ENCODE results near the gene CARS1.

The CARS1 gene

GRCh38 chr11:3002351-3002861 lies 54.8 kb downstream of the CARS1 start:
- DNase-seq (ENCODE audit: low read depth in 1 of 2, low spot score in 1 of 2) = peak in 1 of 2 experiments; percentile 53
- H3K27me3 ChIP-seq (ENCODE audit: insufficient read depth, poor library complexity, severe bottlenecking) = no peaks in the 10 kb centered on the region

GRCh38 chr11:3001496-3001895 lies 55.7 kb downstream of the CARS1 start:
- DNase-seq (ENCODE audit: low read depth in 1 of 2, low spot score in 1 of 2) = no peak
- H3K27me3 ChIP-seq (ENCODE audit: insufficient read depth, poor library complexity, severe bottlenecking) = no peaks in the 10 kb centered on the region
- H3K27ac ChIP-seq (replicated peaks) = no peak overlapping the region
- H3K4me3 ChIP-seq (replicated peaks; ENCODE audit: insufficient read depth, low read length) = no peak overlapping the region
- TF ChIP-seq CTCF (IDR thresholded peaks at IDR 0.05; ENCODE audit: insufficient read depth, low read length) (no peak), GABPA (IDR thresholded peaks at IDR 0.05; ENCODE audit: low read depth) (no peak), POLR2AphosphoS5 (IDR thresholded peaks at IDR 0.05; ENCODE audit: low read depth) (no peak), SPI1 (IDR thresholded peaks at IDR 0.05; ENCODE audit: borderline replicate concordance, low read depth) (no peak), REST (IDR thresholded peaks at IDR 0.05; ENCODE audit: insufficient replicate concordance, low read depth) (no peak)

More at GRCh38 chr11:3002351-3002861, 54.8 kb downstream of the CARS1 start:
- TF ChIP-seq SPI1 (IDR thresholded peaks at IDR 0.05; ENCODE audit: borderline replicate concordance, low read depth) = peak; percentile 26; the same call in 1 of the 2 replicates
- TF ChIP-seq CTCF (IDR thresholded peaks at IDR 0.05; ENCODE audit: insufficient read depth, low read length) = no peak
- Histone ChIP-seq H3K27ac (replicated peaks) (peak overlapping the region; percentile 61), H3K4me3 (replicated peaks; ENCODE audit: insufficient read depth, low read length) (no peak overlapping the region)

- no peak for TF ChIP-seq POLR2AphosphoS5 (IDR thresholded peaks at IDR 0.05; ENCODE audit: low read depth)
- TF ChIP-seq GABPA (IDR thresholded peaks at IDR 0.05; ENCODE audit: low read depth) = no peak
- no peak for TF ChIP-seq REST (IDR thresholded peaks at IDR 0.05; ENCODE audit: insufficient replicate concordance, low read depth)
- TF ChIP-seq SPI1 (IDR thresholded peaks at IDR 0.05; ENCODE audit: borderline replicate concordance, low read depth) = no peak
- no peak for TF ChIP-seq CTCF (IDR thresholded peaks at IDR 0.05; ENCODE audit: insufficient read depth, low read length)
- Histone ChIP-seq H3K4me3 (replicated peaks; ENCODE audit: insufficient read depth, low read length) (no peak overlapping the region), H3K27me3 (ENCODE audit: insufficient read depth, poor library complexity, severe bottlenecking) (no peaks in the 10 kb centered on the region), H3K27ac (replicated peaks) (no peak overlapping the region)
- DNase-seq (ENCODE audit: low read depth in 1 of 2, low spot score in 1 of 2) = no peak
Observed at GRCh38 chr11:3000032-3000961, 56.9 kb downstream of the CARS1 start.

Data from HL-60 (cell line).